PC-3 (cell line): ENCODE data around the gene CTBP2. TPM values are rescaled to one million over a fixed set of nuclear protein-coding genes. Genes with fewer than 3 reads are reported as not detected.

Experiments used
- ATAC-seq: fragments of 200-7000 bp; cut with Tn5 transposase; 2 replicates; pipeline ENCODE4 v1.9.1; 2020; ENCODE audit warnings: mild to moderate bottlenecking, moderate library complexity
- BruUV-seq: library from RNA; stranded (reverse); fragments of 400-500 nt; replicated peaks from 2 replicates; lab custom pipeline; 2021; lab: Mats Ljungman, UMichigan
- CTCF ChIA-PET: fragments of 300-600 bp; sonication (Branson Sonifier 250); formaldehyde crosslinking; loops from one replicate; lab custom pipeline; 2022; ENCODE audit warnings: antibody characterized with exemption; lab: Charles Lee
- POLR2A ChIA-PET: fragments of 300-600 bp; sonication (Branson Sonifier 250); formaldehyde crosslinking; loops from one replicate; lab custom pipeline; 2022; ENCODE audit warnings: antibody characterized with exemption; ENCODE audit not compliant: unreplicated experiment; lab: Charles Lee
- DNase-seq: peaks from one replicate; pipeline ENCODE4 v3.0.0-alpha.2; 2015
- H2AFZ ChIP-seq: fragments of 300-600 bp; sonication (generic); 2 replicates; pipeline ENCODE4 v1.6.0; 2016; ENCODE audit warnings: antibody characterized with exemption, low read length
- H3F3A ChIP-seq: fragments of 300-600 bp; sonication (generic); one replicate; pipeline ENCODE4 v1.6.0; 2017; ENCODE audit warnings: antibody characterized with exemption, low read length, control low read depth, mild to moderate bottlenecking; ENCODE audit not compliant: unreplicated experiment
- H3K27ac ChIP-seq: fragments of 300-600 bp; sonication (generic); 2 replicates; pipeline ENCODE4 v1.5.1; 2016; ENCODE audit warnings: mild to moderate bottlenecking, low read length
- H3K27me3 ChIP-seq: fragments of 300-600 bp; sonication (generic); 2 replicates; pipeline ENCODE4 v1.6.1; 2016; ENCODE audit warnings: low read length, mixed read lengths
- H3K36me3 ChIP-seq: fragments of 300-600 bp; sonication (generic); 2 replicates; pipeline ENCODE4 v1.6.1; 2016; ENCODE audit warnings: low read depth, mixed run types, low read length, mixed read lengths
- H3K4me1 ChIP-seq: fragments of 300-600 bp; sonication (generic); 2 replicates; pipeline ENCODE4 v1.5.1; 2016; ENCODE audit warnings: low read length; ENCODE audit not compliant: insufficient read depth
- H3K4me2 ChIP-seq: fragments of 300-600 bp; sonication (generic); 2 replicates; pipeline ENCODE4 v1.6.0; 2016; ENCODE audit warnings: low read length
- H3K4me3 ChIP-seq: fragments of 300-600 bp; sonication (generic); 2 replicates; pipeline ENCODE4 v1.5.1; 2016; ENCODE audit warnings: mild to moderate bottlenecking, low read length, mixed read lengths
- H3K79me2 ChIP-seq: fragments of 300-600 bp; sonication (generic); 2 replicates; pipeline ENCODE4 v1.6.1; 2017; ENCODE audit warnings: low read length, mixed read lengths
- H3K9ac ChIP-seq: fragments of 300-600 bp; sonication (generic); 2 replicates; pipeline ENCODE4 v1.6.0; 2016; ENCODE audit warnings: mild to moderate bottlenecking, low read length
- H3K9me2 ChIP-seq: fragments of 300-600 bp; sonication (generic); replicated peaks from 2 replicates; pipeline ENCODE4 v1.6.1; 2016; ENCODE audit warnings: mixed run types, low read length, mixed read lengths
- H3K9me3 ChIP-seq: fragments of 300-600 bp; sonication (generic); 2 replicates; pipeline ENCODE4 v1.6.1; 2016; ENCODE audit warnings: low read length, mixed read lengths
- H4K20me1 ChIP-seq: fragments of 300-600 bp; sonication (generic); 2 replicates; pipeline ENCODE4 v1.6.1; 2016; ENCODE audit warnings: low read length, mixed read lengths
- CTCF ChIP-seq: fragments of 300-600 bp; sonication (generic); conservative IDR thresholded peaks from 2 replicates; pipeline ENCODE4 v1.5.1; 2017; ENCODE audit warnings: antibody characterized with exemption, low read depth, mild to moderate bottlenecking, low read length
- EZH2 ChIP-seq: fragments of 300-600 bp; sonication (generic); IDR thresholded peaks from one replicate; pipeline ENCODE4 v1.6.1; 2017; ENCODE audit warnings: antibody characterized with exemption, mild to moderate bottlenecking, low read length; ENCODE audit not compliant: unreplicated experiment
- EZH2phosphoT487 ChIP-seq: fragments of 300-600 bp; sonication (generic); IDR thresholded peaks from 2 replicates; pipeline ENCODE4 v1.6.1; 2018; ENCODE audit warnings: mild to moderate bottlenecking, antibody characterized with exemption, low read length, borderline replicate concordance
- intact Hi-C: fragments of 100-400 bp; cut with micrococcal nuclease; formaldehyde crosslinking; loops from 2 replicates; pipeline ENCODE4 v1.9.0; 2023
- total RNA-seq: library from RNA; depleted of rRNA; stranded (reverse); fragments of >200 nt; gene quantifications from 2 replicates; pipeline ENCODE4 v1.2.3, GENCODE V29; 2014

Gene CTBP2
- total RNA-seq, 1 experiment from 2014 or later: 78.9 TPM

DNA sequence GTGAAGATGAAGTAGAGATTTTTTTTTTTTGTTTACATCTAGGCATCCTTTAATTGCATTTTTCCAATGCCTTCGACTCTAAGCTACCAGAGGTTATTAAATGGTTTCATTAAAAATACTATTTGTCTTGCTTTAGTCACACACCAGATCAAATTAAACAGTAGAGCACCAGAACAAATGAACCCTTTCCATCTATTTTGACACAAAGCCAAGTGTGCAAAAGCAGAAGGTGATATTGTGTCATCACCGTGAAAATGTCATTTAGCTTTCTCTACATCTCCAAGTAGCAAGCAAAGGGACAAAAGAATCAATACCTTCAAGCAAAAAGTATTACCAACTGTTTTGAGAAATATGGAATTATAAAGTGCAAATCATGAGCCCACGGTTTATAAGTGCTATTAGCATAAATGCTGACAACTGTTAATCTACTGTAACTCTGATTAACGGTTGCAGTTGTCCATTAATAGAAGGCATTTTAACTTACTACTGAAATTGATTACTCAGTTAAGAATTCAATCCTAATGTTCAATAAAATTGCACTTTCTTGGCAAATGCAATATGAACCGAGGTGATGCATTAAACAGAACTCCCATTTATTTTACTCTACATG is 49.1 kb downstream of the CTBP2 start:
- Histone ChIP-seq H3K79me2 (peaks cover 94% of the 10 kb centered on the region), H3F3A (no peaks in the 10 kb centered on the region), H3K4me1 (peaks cover 5% of the 10 kb centered on the region; the same call in 1 of the 2 replicates), H3K9me3 (no peaks in the 10 kb centered on the region), H4K20me1 (peaks cover 8% of the 10 kb centered on the region; the same call in 1 of the 2 replicates), H3K9ac (no peak overlapping the region), H3K4me3 (no peak overlapping the region), H2AFZ (no peak overlapping the region), H3K9me2 (no peaks in the 10 kb centered on the region), H3K4me2 (no peak overlapping the region), H3K27me3 (no peaks in the 10 kb centered on the region), H3K36me3 (peaks cover 22% of the 10 kb centered on the region), H3K27ac (no peak overlapping the region)
- DNase-seq (no peak), ATAC-seq (no peak)
- TF ChIP-seq EZH2phosphoT487: no peak
- no peak for TF ChIP-seq EZH2
- TF ChIP-seq CTCF: no peak
- CTCF ChIA-PET: no interaction called here
- POLR2A ChIA-PET: no interaction called here
- intact Hi-C loops: no loop called here
- BruUV-seq: no TSS peak

DNA sequence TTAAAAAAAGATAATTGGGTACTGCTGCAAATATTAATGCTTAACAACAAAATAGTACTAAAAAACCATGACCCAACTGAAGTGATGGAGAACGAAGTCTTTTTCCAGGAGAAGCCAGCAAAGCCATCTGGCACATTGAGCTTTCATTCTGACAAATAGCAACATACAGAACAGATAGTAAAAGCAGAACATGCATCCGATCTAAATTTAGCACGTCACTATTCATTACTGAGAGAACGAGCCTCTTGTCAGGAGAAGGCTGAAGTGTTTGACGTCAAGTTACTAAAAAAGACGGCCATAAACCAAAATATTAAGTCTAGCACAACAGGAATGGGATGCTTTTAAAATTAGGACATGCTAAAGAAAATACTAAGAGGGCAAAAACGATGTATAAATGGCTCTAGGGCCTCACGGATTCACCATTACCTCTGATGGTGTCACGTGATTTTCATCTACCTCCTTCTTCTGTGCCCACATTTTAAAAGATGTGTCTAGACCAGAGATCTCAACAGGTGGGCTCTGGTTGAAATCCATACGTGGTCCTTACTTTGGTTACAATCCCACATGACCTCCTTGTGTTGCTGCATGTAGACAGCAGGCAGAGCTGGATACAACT is 52.3 kb downstream of the CTBP2 start:
- ChIA-PET POLR2A (no interaction called here), CTCF (no interaction called here)
- H3K27ac ChIP-seq: no peak overlapping the region
- H3K4me3 ChIP-seq: no peak overlapping the region
- peaks cover 12% of the 10 kb centered on the region; the same call in 1 of the 2 replicates for H4K20me1 ChIP-seq
- ATAC-seq (no peak), DNase-seq (no peak)
- no peaks in the 10 kb centered on the region for H3F3A ChIP-seq
- no peaks in the 10 kb centered on the region for H3K27me3 ChIP-seq
- H3K9me3 ChIP-seq: no peaks in the 10 kb centered on the region
- no peak overlapping the region for H3K9ac ChIP-seq
- H3K9me2 ChIP-seq: no peaks in the 10 kb centered on the region
- H3K36me3 ChIP-seq: peaks cover 22% of the 10 kb centered on the region
- H3K4me1 ChIP-seq: peaks cover 5% of the 10 kb centered on the region; the same call in 1 of the 2 replicates
- no peak for TF ChIP-seq CTCF
- no peak for TF ChIP-seq EZH2phosphoT487
- no peak for TF ChIP-seq EZH2
- H3K79me2 ChIP-seq: peaks cover 96% of the 10 kb centered on the region
- H3K4me2 ChIP-seq: no peak overlapping the region
- H2AFZ ChIP-seq: no peak overlapping the region
- BruUV-seq: no TSS peak
- intact Hi-C loops: no loop called here
